Thyroid gland (tissue), 4 donors: ENCODE data around the gene AP2A2.

Source experiments
- CTCF ChIP-seq, 6 experiments: fragments of 200-600 bp in 3 of 6; fragments of 450-650 bp in 3 of 6; sonication (generic) in 3 of 6; IDR thresholded peaks; one replicate each; pipeline ENCODE4 v1.5.1; 2016 to 2019; ENCODE audit warnings: antibody characterized with exemption in 6 of 6, mild to moderate bottlenecking in 2 of 6, inconsistent platforms in 1 of 6, moderate library complexity in 1 of 6
- POLR2A ChIP-seq, 2 donors: fragments of 450-650 bp; IDR thresholded peaks; one replicate each; pipeline ENCODE4 v1.6.1; 2017; ENCODE audit warnings: antibody characterized with exemption in 2 of 2, mild to moderate bottlenecking in 2 of 2, moderate library complexity in 1 of 2

DNA sequence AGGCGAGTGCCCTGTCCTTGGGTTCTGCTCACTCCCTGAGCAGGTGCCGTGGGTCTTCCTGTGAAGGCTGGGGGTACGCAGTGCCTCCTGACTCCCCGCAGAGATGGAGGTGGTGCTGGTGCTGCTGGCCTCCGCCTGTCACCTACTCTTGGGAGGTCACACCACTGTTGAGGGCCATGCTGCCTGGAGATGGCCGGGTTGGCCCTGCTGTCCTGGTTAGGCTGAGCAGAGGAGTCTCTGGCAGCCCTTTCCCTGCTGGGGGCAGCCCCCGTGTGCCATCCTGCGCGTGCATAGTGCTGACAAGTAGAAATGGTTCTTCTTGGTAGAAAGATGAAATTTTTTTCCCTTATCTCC is 61.3 kb downstream of the AP2A2 start:
- TF ChIP-seq POLR2A (IDR thresholded peaks at IDR 0.05) = no peak
- TF ChIP-seq CTCF (IDR thresholded peaks at IDR 0.05) = no peak
